ENCODE results near the gene C2orf42. TPM values are rescaled to one million over a fixed set of nuclear protein-coding genes. Genes with fewer than 3 reads are reported as not detected.

C2orf42 gene
- total RNA-seq, 1 experiment from 2014 or later = 17.4 TPM

GRCh38 chr2:70181363-70181956 lies 9.4 kb downstream of the C2orf42 start:
- H3K9ac ChIP-seq (ENCODE audit: low read length) = no peak overlapping the region
- H3K36me3 ChIP-seq (ENCODE audit: control insufficient read depth in 1 of 2, insufficient read depth in 2 of 2, low read length in 2 of 2) = peaks cover 0 to 14% of the 10 kb centered on the region in 2 experiments; a peak in 3 of 4 replicates
- CTCF ChIA-PET = no interaction called here
- DNase-seq (ENCODE audit: low read depth, low spot score) = no peak
- intact Hi-C loops (cut with micrococcal nuclease) = no loop called here
- TF ChIP-seq CTCF (IDR thresholded peaks at IDR 0.05 in 2 of 3, conservative IDR thresholded peaks at IDR 0.05 in 1 of 3; ENCODE audit: borderline replicate concordance in 1 of 3, insufficient read depth in 1 of 3, low read depth in 2 of 3, low read length in 2 of 3) = no peak
- TF ChIP-seq ZFX (IDR thresholded peaks at IDR 0.05) = no peak
- TF ChIP-seq REST (IDR thresholded peaks at IDR 0.05; ENCODE audit: low read depth) = no peak
- no peak for TF ChIP-seq EGR1 (IDR thresholded peaks at IDR 0.05; ENCODE audit: low read depth)
- no peaks in the 10 kb centered on the region for H3K9me2 ChIP-seq (ENCODE audit: insufficient read depth)
- H3K79me2 ChIP-seq (ENCODE audit: insufficient read depth, low read length) = no peaks in the 10 kb centered on the region
- no peaks in the 10 kb centered on the region for H4K20me1 ChIP-seq (ENCODE audit: insufficient read depth)
- H3K27me3 ChIP-seq (ENCODE audit: insufficient read depth, low read length) = no peaks in the 10 kb centered on the region
- ATAC-seq = no peak
- H3K9me3 ChIP-seq (ENCODE audit: control insufficient read depth in 1 of 2, insufficient read depth in 1 of 2, low read depth in 1 of 2, low read length in 2 of 2) = no peaks in the 10 kb centered on the region
- H3K4me3 ChIP-seq (replicated peaks in 1 of 2; ENCODE audit: low read depth in 1 of 2, low read length in 2 of 2) = no peak overlapping the region
- no peak overlapping the region for H3K27ac ChIP-seq (ENCODE audit: low read depth, low read length)
- H3K4me2 ChIP-seq (ENCODE audit: low read length) = no peak overlapping the region
- H3K4me1 ChIP-seq (ENCODE audit: control insufficient read depth in 1 of 2, insufficient read depth in 2 of 2, low read length in 2 of 2) = no peaks in the 10 kb centered on the region
- no TSS peak for BruUV-seq (replicated peaks)
- POLR2A ChIA-PET = interaction anchor here (1.4 to 2.3 kb wide), 2 partner anchors 8 to 10 kb away, joined by 3 to 9 read pairs; partner anchors contain the start of gene C2orf42
- H2AFZ ChIP-seq (ENCODE audit: low read depth, low read length, poor library complexity, severe bottlenecking) = no peak overlapping the region
- RAD21 ChIA-PET (ENCODE audit: low non-redundant PET in 1 of 2, low total read pairs in 2 of 2, uncharacterized antibody in 2 of 2, unreplicated experiment in 2 of 2) = no interaction called here
